ENCODE data around the gene JAZF1.

GRCh38 chr7:28106321-28106829 lies 74.2 kb downstream of the JAZF1 start:
- TF ChIP-seq, protein P1, sequence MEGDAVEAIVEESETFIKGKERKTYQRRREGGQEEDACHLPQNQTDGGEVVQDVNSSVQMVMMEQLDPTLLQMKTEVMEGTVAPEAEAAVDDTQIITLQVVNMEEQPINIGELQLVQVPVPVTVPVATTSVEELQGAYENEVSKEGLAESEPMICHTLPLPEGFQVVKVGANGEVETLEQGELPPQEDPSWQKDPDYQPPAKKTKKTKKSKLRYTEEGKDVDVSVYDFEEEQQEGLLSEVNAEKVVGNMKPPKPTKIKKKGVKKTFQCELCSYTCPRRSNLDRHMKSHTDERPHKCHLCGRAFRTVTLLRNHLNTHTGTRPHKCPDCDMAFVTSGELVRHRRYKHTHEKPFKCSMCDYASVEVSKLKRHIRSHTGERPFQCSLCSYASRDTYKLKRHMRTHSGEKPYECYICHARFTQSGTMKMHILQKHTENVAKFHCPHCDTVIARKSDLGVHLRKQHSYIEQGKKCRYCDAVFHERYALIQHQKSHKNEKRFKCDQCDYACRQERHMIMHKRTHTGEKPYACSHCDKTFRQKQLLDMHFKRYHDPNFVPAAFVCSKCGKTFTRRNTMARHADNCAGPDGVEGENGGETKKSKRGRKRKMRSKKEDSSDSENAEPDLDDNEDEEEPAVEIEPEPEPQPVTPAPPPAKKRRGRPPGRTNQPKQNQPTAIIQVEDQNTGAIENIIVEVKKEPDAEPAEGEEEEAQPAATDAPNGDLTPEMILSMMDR (IDR thresholded peaks at IDR 0.05; ENCODE audit: poor library complexity), result no peak
- TF ChIP-seq EZH2 (IDR thresholded peaks at IDR 0.05; ENCODE audit: borderline replicate concordance), result no peak

Data from hepatocyte (in vitro differentiated cells).